Muscle of back (tissue), 13 donors: Measurements from ENCODE around the gene NETO2. TPM values are rescaled to one million over a fixed set of nuclear protein-coding genes. Genes with fewer than 3 reads are reported as not detected.
"Not testable (repeated sequence)": the region's sequence is repeated elsewhere in the genome, so short reads cannot be mapped to it uniquely, and the experiment has no call there.

Experiments used
- DNase-seq, 3 donors: peaks; one replicate each; pipeline versions ENCODE4 v3.0.0 to v3.0.0-alpha.2; 2013
- long read RNA-seq, 9 donors: transcript quantifications; one replicate each; lab custom pipeline, GENCODE V29; 2026
- polyA plus RNA-seq, 10 donors: library from polyadenylated mRNA; unstranded; fragments of 120-200 nt; gene quantifications; one replicate each; pipeline ENCODE4 v1.2.1, GENCODE V29; 2013; ENCODE audit not compliant: insufficient read length in 10 of 10

The NETO2 gene
- 10 to 100 TPM; 13.5 to 24.7 (median 17.8) TPM for polyA plus RNA-seq
- long read RNA-seq, donor 1, full-length matches to known transcripts = 3 of 3 reads
- long read RNA-seq, donor 1, partial matches to known transcripts = 0 of 3 reads
- long read RNA-seq, donor 1, other reads (novel, unspliced or antisense) = 0 of 3 reads
- long read RNA-seq, donor 2, full-length matches to known transcripts = 1 of 1 reads
- long read RNA-seq, donor 2, partial matches to known transcripts = 0 of 1 reads
- long read RNA-seq, donor 2, other reads (novel, unspliced or antisense) = 0 of 1 reads
- long read RNA-seq, donor 3 = 0 reads
- long read RNA-seq, donor 4 = 0 reads
- long read RNA-seq, donor 5, full-length matches to known transcripts = 1 of 1 reads
- long read RNA-seq, donor 5, partial matches to known transcripts = 0 of 1 reads
- long read RNA-seq, donor 5, other reads (novel, unspliced or antisense) = 0 of 1 reads
- long read RNA-seq, donor 6, full-length matches to known transcripts = 1 of 1 reads
- long read RNA-seq, donor 6, partial matches to known transcripts = 0 of 1 reads
- long read RNA-seq, donor 6, other reads (novel, unspliced or antisense) = 0 of 1 reads
- long read RNA-seq, donor 7, partial matches to known transcripts = 0 of 1 reads
- long read RNA-seq, donor 7, other reads (novel, unspliced or antisense) = 0 of 1 reads
- long read RNA-seq, donor 8, full-length matches to known transcripts = 2 of 2 reads
- long read RNA-seq, donor 8, partial matches to known transcripts = 0 of 2 reads
- long read RNA-seq, donor 8, other reads (novel, unspliced or antisense) = 0 of 2 reads
- long read RNA-seq, donor 9 = 0 reads

GRCh38 chr16:47143677-47144558, at the start of gene NETO2:
NETO2 (minus strand) TSS chr16:47143945; CDS start chr16:47143612, 333 bp downstream.
- peak; percentile 35 to 79 (median 56) for DNase-seq

- no peak for DNase-seq
Measured at GRCh38 chr16:47182318-47182717, 38.6 kb upstream of the NETO2 start.

- DNase-seq = not testable (repeated sequence)
Measured at GRCh38 chr16:47181066-47181465, 37.3 kb upstream of the NETO2 start.

GRCh38 chr16:47180073-47180472, 36.3 kb upstream of the NETO2 start:
- no peak for DNase-seq

GRCh38 chr16:47175152-47175551, 31.4 kb upstream of the NETO2 start:
- no peak for DNase-seq

GRCh38 chr16:47162670-47163420, 19.1 kb upstream of the NETO2 start:
- DNase-seq = no peak

- no peak for DNase-seq
Measured at GRCh38 chr16:47161464-47161863, 17.7 kb upstream of the NETO2 start.

GRCh38 chr16:47160422-47160821, 16.7 kb upstream of the NETO2 start:
- no peak for DNase-seq

- DNase-seq = no peak
Measured at GRCh38 chr16:47158992-47159391, 15.2 kb upstream of the NETO2 start.

GRCh38 chr16:47156680-47157215, 13.0 kb upstream of the NETO2 start:
- DNase-seq = no peak

GRCh38 chr16:47152501-47152900, 8.8 kb upstream of the NETO2 start:
- not testable (repeated sequence) for DNase-seq

- DNase-seq = no peak
Measured at GRCh38 chr16:47150067-47150466, 6.3 kb upstream of the NETO2 start.

GRCh38 chr16:47144559-47144877, 773 bp upstream of the NETO2 start:
- peak in 1 of 3 donors; percentile 1 for DNase-seq

GRCh38 chr16:47142821-47143676, 696 bp downstream of the NETO2 start:
- peak; percentile 51 to 73 (median 61) for DNase-seq

- peak; percentile 14 to 41 (median 17) for DNase-seq
Measured at GRCh38 chr16:47142486-47142820, 1.3 kb downstream of the NETO2 start.

GRCh38 chr16:47141773-47142485, 1.8 kb downstream of the NETO2 start:
- DNase-seq = peak; percentile 79 to 88 (median 81)

- DNase-seq = no peak
Measured at GRCh38 chr16:47140686-47141085, 3.1 kb downstream of the NETO2 start.

- no peak for DNase-seq
Measured at GRCh38 chr16:47139561-47140185, 4.1 kb downstream of the NETO2 start.

- DNase-seq = not testable (repeated sequence)
Measured at GRCh38 chr16:47137925-47138324, 5.8 kb downstream of the NETO2 start.
